CD8-positive, alpha-beta memory T cell (primary cell): ENCODE measurements around the gene PAK4. TPM values are rescaled to one million over a fixed set of nuclear protein-coding genes. Genes with fewer than 3 reads are reported as not detected.
"Not testable (repeated sequence)": the region's sequence is repeated elsewhere in the genome, so short reads cannot be mapped to it uniquely, and the experiment has no call there.

Experiments used
- CTCF ChIA-PET: fragments of 350-600 bp; sonication (Branson Sonifier 250); formaldehyde crosslinking; loops from one replicate; lab custom pipeline; 2021; ENCODE audit warnings: antibody characterized with exemption; lab: Charles Lee
- POLR2A ChIA-PET: fragments of 350-600 bp; sonication (Branson Sonifier 250); formaldehyde crosslinking; loops from one replicate; lab custom pipeline; 2021; ENCODE audit warnings: antibody characterized with exemption; lab: Charles Lee
- DNase-seq, 5 donors: peaks; one replicate each; pipeline versions ENCODE4 v3.0.0 to v3.0.0-alpha.2; 2020 to 2022; ENCODE audit warnings: mixed read lengths in 1 of 5
- H3K27ac ChIP-seq: one replicate; pipeline ENCODE4 v1.7.0; 2013; ENCODE audit warnings: low read depth, mild to moderate bottlenecking, low read length, moderate library complexity
- H3K27me3 ChIP-seq: 2 replicates; pipeline ENCODE4 v1.7.0; 2013; ENCODE audit warnings: low read length, mild to moderate bottlenecking; ENCODE audit not compliant: insufficient read depth, poor library complexity, severe bottlenecking
- H3K36me3 ChIP-seq: 2 replicates; pipeline ENCODE4 v1.7.0; 2013; ENCODE audit warnings: mild to moderate bottlenecking, low read length, moderate library complexity; ENCODE audit not compliant: insufficient read depth
- H3K4me1 ChIP-seq: 2 replicates; pipeline ENCODE4 v1.7.0; 2013; ENCODE audit warnings: mild to moderate bottlenecking, low read length, moderate library complexity; ENCODE audit not compliant: insufficient read depth
- H3K4me3 ChIP-seq: 2 replicates; pipeline ENCODE4 v1.7.0; 2013; ENCODE audit warnings: mild to moderate bottlenecking, low read length
- H3K9me3 ChIP-seq: 2 replicates; pipeline ENCODE4 v1.7.0; 2013; ENCODE audit warnings: mild to moderate bottlenecking, low read length
- H3K27ac Mint-ChIP-seq, 8 donors: one replicate each; pipeline ENCODE4 v1.8.0; 2020 to 2021; ENCODE audit warnings: mixed read lengths in 8 of 8, mild to moderate bottlenecking in 6 of 8, inconsistent platforms in 3 of 8, moderate library complexity in 3 of 8
- H3K27me3 Mint-ChIP-seq, 2 donors: one replicate each; pipeline ENCODE4 v1.8.0; 2020 to 2021; ENCODE audit warnings: mixed read lengths in 2 of 2, mild to moderate bottlenecking in 1 of 2, moderate library complexity in 1 of 2
- H3K36me3 Mint-ChIP-seq, 3 donors: one replicate each; pipeline ENCODE4 v1.8.0; 2020 to 2021; ENCODE audit warnings: mixed read lengths in 3 of 3, inconsistent platforms in 1 of 3, mild to moderate bottlenecking in 1 of 3
- H3K4me1 Mint-ChIP-seq, 3 donors: one replicate each; pipeline ENCODE4 v1.8.0; 2020 to 2021; ENCODE audit warnings: mixed read lengths in 3 of 3, inconsistent platforms in 1 of 3, mild to moderate bottlenecking in 1 of 3
- H3K4me3 Mint-ChIP-seq, 7 donors: one replicate each; pipeline ENCODE4 v1.8.0; 2020 to 2021; ENCODE audit warnings: mixed read lengths in 7 of 7, mild to moderate bottlenecking in 6 of 7, moderate library complexity in 4 of 7, inconsistent platforms in 2 of 7
- H3K9me3 Mint-ChIP-seq, 5 donors: one replicate each; pipeline ENCODE4 v1.8.0; 2020 to 2022; ENCODE audit warnings: mixed read lengths in 5 of 5, mild to moderate bottlenecking in 3 of 5, moderate library complexity in 2 of 5, inconsistent platforms in 1 of 5
- polyA plus RNA-seq: library from polyadenylated mRNA; unstranded; fragments of 300-500 nt; fragmentation: Illumina TruSeq; gene quantifications from one replicate; pipeline ENCODE4 v1.2.3, GENCODE V29; 2021
- total RNA-seq, 2 experiments: library from RNA; stranded (reverse); gene quantifications; one replicate each; pipeline ENCODE4 v1.2.3, GENCODE V29; 2021

Gene PAK4
- total and polyA plus RNA-seq, 3 experiments from 2014 or later, result 1.8 to 21.8 (median 21.3) TPM

- Mint-ChIP-seq H3K36me3 (peaks cover 0 to 15% (median 2%) of the 10 kb centered on the region in 3 donors), H3K9me3 (no peaks in the 10 kb centered on the region), H3K4me1 (peaks cover 26 to 46% (median 26%) of the 10 kb centered on the region in 3 donors), H3K27me3 (no peaks in the 10 kb centered on the region), H3K27ac (peak overlapping the region in 1 of 8 donors; percentile 26), H3K4me3 (no peak overlapping the region)
- DNase-seq, result no peak
- Histone ChIP-seq H3K27me3 (no peaks in the 10 kb centered on the region), H3K4me3 (no peak overlapping the region), H3K4me1 (no peaks in the 10 kb centered on the region), H3K36me3 (no peaks in the 10 kb centered on the region), H3K9me3 (no peaks in the 10 kb centered on the region), H3K27ac (no peak overlapping the region)
- ChIA-PET CTCF (interaction anchor here (1.5 kb wide), 1 partner anchor 9 kb away, joined by 3 read pairs; no protein-coding TSS in a partner anchor), POLR2A (no interaction called here)
Measured at GRCh38 chr19:39140594-39140993, 15.0 kb downstream of the PAK4 start.

- POLR2A ChIA-PET, result no interaction called here
- DNase-seq, result no peak
- no peaks in the 10 kb centered on the region for H3K9me3 ChIP-seq
- Mint-ChIP-seq H3K27me3 (no peaks in the 10 kb centered on the region), H3K9me3 (no peaks in the 10 kb centered on the region), H3K4me1 (peaks cover 20 to 44% (median 23%) of the 10 kb centered on the region in 3 donors), H3K27ac (no peak overlapping the region), H3K36me3 (peaks cover 0 to 9% (median 2%) of the 10 kb centered on the region in 3 donors), H3K4me3 (no peak overlapping the region)
- H3K4me1 ChIP-seq, result no peaks in the 10 kb centered on the region
- H3K27me3 ChIP-seq, result no peaks in the 10 kb centered on the region
- no peak overlapping the region for H3K4me3 ChIP-seq
- CTCF ChIA-PET, result no interaction called here
- no peak overlapping the region for H3K27ac ChIP-seq
- H3K36me3 ChIP-seq, result no peaks in the 10 kb centered on the region
Measured at GRCh38 chr19:39141929-39142328, 16.3 kb downstream of the PAK4 start.

- POLR2A ChIA-PET, result no interaction called here
- CTCF ChIA-PET, result no interaction called here
- H3K27ac Mint-ChIP-seq, result peak overlapping the region in 2 of 8 donors; percentile 70 to 92
Measured at GRCh38 chr19:39142630-39143029, 17.0 kb downstream of the PAK4 start.

GRCh38 chr19:39143757-39144289 lies 18.2 kb downstream of the PAK4 start:
- H3K27ac Mint-ChIP-seq, H3K4me1 ChIP-seq, H3K4me3 Mint-ChIP-seq, H3K9me3 ChIP-seq, H3K27me3 ChIP-seq, H3K9me3 Mint-ChIP-seq, CTCF ChIA-PET, POLR2A ChIA-PET, DNase-seq, H3K4me3 ChIP-seq, H3K36me3 ChIP-seq, H3K36me3 Mint-ChIP-seq, H3K27ac ChIP-seq, H3K27me3 Mint-ChIP-seq: not testable (repeated sequence)
- H3K4me1 Mint-ChIP-seq, result peaks cover 21 to 43% (median 24%) of the 10 kb centered on the region in 3 donors

More at GRCh38 chr19:39142630-39143029, 17.0 kb downstream of the PAK4 start:
- no peaks in the 10 kb centered on the region for H3K9me3 ChIP-seq
- Mint-ChIP-seq H3K4me3 (no peak overlapping the region), H3K27me3 (no peaks in the 10 kb centered on the region), H3K4me1 (peaks cover 19 to 44% (median 23%) of the 10 kb centered on the region in 3 donors), H3K36me3 (peaks cover 0 to 5% (median 0%) of the 10 kb centered on the region in 3 donors), H3K9me3 (no peaks in the 10 kb centered on the region)
- H3K4me1 ChIP-seq, result no peaks in the 10 kb centered on the region
- no peak overlapping the region for H3K4me3 ChIP-seq
- no peak overlapping the region for H3K27ac ChIP-seq
- H3K27me3 ChIP-seq, result no peaks in the 10 kb centered on the region
- no peaks in the 10 kb centered on the region for H3K36me3 ChIP-seq
- DNase-seq, result no peak

GRCh38 chr19:39144290-39145071 lies 18.9 kb downstream of the PAK4 start:
- Histone ChIP-seq H3K27me3 (no peaks in the 10 kb centered on the region), H3K36me3 (no peaks in the 10 kb centered on the region), H3K4me1 (no peaks in the 10 kb centered on the region), H3K27ac (no peak overlapping the region), H3K4me3 (no peak overlapping the region), H3K9me3 (no peaks in the 10 kb centered on the region)
- ChIA-PET CTCF (no interaction called here), POLR2A (no interaction called here)
- H3K27ac Mint-ChIP-seq, result peak overlapping the region in 2 of 8 donors; percentile 34 to 55
- no peaks in the 10 kb centered on the region for H3K9me3 Mint-ChIP-seq
- DNase-seq, result no peak
- H3K4me1 Mint-ChIP-seq, result peaks cover 21 to 44% (median 24%) of the 10 kb centered on the region in 3 donors
- peaks cover 0 to 8% (median 2%) of the 10 kb centered on the region in 3 donors for H3K36me3 Mint-ChIP-seq
- no peaks in the 10 kb centered on the region for H3K27me3 Mint-ChIP-seq
- H3K4me3 Mint-ChIP-seq, result no peak overlapping the region

GRCh38 chr19:39145180-39145953 lies 19.8 kb downstream of the PAK4 start:
- Histone ChIP-seq H3K9me3 (no peaks in the 10 kb centered on the region), H3K27me3 (no peaks in the 10 kb centered on the region), H3K4me3 (no peak overlapping the region), H3K4me1 (no peaks in the 10 kb centered on the region), H3K27ac (no peak overlapping the region), H3K36me3 (no peaks in the 10 kb centered on the region)
- Mint-ChIP-seq H3K27ac (peak overlapping the region in 2 of 8 donors; percentile 21 to 55), H3K4me3 (no peak overlapping the region), H3K4me1 (peaks cover 21 to 40% (median 22%) of the 10 kb centered on the region in 3 donors), H3K27me3 (no peaks in the 10 kb centered on the region), H3K36me3 (peaks cover 0 to 6% (median 2%) of the 10 kb centered on the region in 3 donors), H3K9me3 (no peaks in the 10 kb centered on the region)
- ChIA-PET POLR2A (no interaction called here), CTCF (no interaction called here)
- DNase-seq, result no peak

- no peak overlapping the region for H3K4me3 ChIP-seq
- no peak overlapping the region for H3K27ac ChIP-seq
- H3K4me1 ChIP-seq, result no peaks in the 10 kb centered on the region
- no peaks in the 10 kb centered on the region for H3K27me3 ChIP-seq
- no peaks in the 10 kb centered on the region for H3K9me3 ChIP-seq
- Mint-ChIP-seq H3K4me3 (no peak overlapping the region), H3K27me3 (no peaks in the 10 kb centered on the region), H3K27ac (peak overlapping the region in 3 of 8 donors; percentile 13 to 47 (median 42)), H3K36me3 (peaks cover 0 to 5% (median 4%) of the 10 kb centered on the region in 3 donors), H3K4me1 (peaks cover 21 to 45% (median 26%) of the 10 kb centered on the region in 3 donors), H3K9me3 (no peaks in the 10 kb centered on the region)
- no peaks in the 10 kb centered on the region for H3K36me3 ChIP-seq
- ChIA-PET CTCF (no interaction called here), POLR2A (no interaction called here)
- no peak for DNase-seq
Measured at GRCh38 chr19:39146091-39146490, 20.5 kb downstream of the PAK4 start.
